NCI-H2196 (cell line): ENCODE data around the gene TBL1XR1.
A peak's percentile ranks its signal among the peaks of the same experiment; 100 is the strongest.

ENCODE experiments used
- DNase-seq: peaks from one replicate; lab custom pipeline; 2025; ENCODE audit not compliant: unreplicated experiment; lab: John Stamatoyannopoulos, UW

The TBL1XR1 gene

DNA sequence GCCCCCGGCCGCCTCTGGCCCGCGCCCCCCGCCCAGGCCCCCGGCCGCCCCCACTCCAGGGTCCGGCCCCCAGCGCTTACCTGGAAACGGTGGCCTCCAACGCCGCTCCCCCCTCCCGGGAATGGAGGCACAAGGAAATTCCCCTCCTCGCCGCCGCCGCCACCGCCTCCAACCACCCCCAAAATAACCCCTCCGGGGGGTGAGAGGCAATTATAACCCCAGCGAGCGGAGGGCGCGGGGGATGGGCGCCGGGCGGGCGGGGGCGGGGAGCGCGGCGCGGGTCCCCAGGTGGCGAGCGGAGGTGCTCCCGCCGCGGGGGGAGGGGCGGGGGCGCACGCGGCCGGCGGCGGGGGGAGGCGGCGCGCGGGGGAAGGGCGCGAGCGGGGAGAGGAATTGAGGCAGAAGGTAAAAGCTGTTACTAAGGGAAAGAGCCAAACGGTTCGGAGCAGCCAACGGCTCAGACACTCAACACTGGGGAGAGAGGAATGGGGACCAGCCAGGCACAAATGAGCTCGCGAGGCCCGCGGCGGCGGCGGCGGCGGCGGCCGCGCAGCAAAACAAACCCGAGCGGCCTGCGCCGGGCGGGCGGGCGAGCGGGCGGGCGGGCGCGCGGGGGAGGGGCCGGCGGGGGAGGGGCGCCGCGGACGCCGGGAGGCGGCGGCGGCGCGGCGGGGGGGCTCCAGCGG lies at the start of gene TBL1XR1:
Gene TBL1XR1 (minus strand): TSS at position 442 of the 686 bp plus-strand sequence. CDS start 132,505 bp downstream, outside the sequence.
- DNase-seq, result peak; percentile 98

DNA sequence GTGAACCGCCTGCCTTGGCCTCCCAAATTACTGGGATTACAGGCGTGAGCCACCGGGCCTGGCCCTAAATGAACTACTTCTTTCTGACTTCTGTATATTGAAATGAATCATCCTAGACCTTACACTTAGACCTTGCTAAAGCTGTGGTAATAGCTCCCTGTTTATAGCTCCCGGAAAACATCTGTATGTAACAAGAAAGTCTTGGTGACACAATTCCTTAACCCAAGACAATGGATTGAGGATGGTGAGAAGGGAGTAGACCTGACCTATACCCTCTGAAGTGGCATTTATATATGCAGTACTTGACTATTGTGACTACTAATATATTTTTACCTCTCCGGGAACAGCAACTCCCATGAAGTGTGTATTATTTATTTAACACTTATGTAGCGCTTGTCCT lies 48.0 kb upstream of the TBL1XR1 start:
- no peak for DNase-seq

DNA sequence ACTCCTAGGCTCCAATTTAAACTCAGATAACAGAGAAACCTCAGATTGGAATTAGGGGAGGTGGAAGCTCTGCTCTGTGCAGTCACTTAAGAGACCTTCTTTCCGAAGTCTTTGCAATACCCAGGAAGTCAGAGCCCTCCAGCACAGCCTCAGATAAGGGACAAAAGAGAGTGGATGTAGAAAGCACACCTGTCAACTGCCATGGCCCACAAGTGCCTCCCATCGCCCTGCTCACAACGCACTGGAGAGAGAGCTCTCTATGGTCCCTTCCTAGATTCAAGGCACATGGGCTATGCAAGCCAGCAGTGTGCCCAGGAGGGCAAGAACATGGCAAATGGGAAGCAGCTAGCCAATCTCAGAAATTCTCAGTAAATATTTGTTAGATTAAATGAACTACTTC lies 47.3 kb upstream of the TBL1XR1 start:
- no peak for DNase-seq

DNA sequence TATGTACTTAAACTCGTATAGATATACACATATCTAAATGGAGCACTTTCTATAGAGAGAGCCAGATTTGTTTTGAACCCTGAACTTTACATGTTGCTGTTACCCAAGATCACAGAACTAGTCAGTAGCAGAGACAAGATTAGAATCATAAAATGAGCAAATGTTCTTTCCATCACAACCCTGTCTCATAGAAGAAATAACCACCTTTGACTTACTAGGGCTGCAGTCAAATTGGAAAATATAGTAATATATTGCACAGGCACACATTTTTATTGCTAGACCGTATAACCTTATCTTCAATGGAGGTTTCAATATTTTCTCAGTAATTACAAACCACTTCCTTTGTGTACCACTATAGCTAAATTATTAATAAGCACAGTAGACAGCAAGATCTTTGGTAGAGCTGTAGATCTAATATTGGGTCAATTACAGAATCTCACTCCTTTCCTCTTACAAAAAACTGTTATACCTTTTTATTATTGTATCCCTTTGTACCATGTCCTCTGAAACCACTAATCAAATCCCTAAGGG lies 41.5 kb upstream of the TBL1XR1 start:
- no peak for DNase-seq

DNA sequence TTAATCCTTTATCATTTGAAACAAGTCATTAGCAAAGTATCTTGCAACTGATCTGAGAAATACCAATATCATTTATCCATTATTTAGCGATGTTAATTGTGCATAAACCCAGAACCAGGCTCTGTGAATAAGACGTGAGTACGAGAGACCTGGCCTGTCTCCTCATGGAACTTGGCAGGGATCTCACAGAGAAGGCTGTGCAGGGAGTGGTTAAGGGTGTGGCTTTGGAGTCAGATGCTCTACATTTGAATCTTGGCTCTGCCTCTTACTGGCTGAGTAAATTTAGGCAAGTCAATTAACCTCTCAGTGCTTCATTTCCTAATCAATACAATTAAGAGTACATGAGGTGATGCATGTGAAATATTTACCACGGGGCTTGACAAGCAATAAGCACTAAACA lies 39.9 kb upstream of the TBL1XR1 start:
- DNase-seq, result no peak

DNA sequence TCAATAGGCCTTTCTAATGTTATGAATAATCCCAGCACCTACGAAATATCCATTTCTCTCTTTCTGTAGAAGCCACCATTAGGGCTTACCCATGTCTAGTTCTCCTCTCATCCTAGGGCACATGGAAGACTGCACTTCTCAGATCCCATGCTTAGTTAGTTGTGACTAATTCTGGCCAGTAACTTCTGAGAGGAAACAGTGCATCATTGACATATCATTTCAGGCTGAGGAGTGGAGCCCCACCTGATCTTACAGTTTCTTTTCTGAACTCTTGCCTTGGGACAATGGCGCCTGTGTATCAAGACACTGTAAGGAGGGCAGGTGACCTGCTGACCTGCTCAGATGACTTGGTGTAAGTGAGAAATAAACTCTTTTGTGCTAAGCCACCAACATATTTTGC lies 39.4 kb upstream of the TBL1XR1 start:
- no peak for DNase-seq

DNA sequence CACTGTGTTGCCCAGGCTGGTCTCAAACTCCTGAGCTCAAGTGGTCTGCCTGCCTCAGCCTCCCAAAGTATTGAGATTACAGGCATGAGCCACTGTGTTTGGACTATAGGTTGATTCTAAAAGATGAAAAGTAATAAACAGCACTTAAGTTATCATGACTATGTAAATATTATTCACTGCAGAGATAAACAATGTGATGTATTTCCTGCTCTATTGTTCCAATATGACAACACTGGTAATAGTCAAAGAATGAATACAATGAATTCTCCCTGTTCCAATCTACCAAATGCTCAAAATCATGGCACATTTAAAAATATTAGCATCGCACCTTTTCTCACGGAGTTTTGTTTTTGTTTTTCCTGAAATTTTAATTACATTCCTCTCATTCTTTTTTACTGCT lies 36.8 kb upstream of the TBL1XR1 start:
- no peak for DNase-seq

DNA sequence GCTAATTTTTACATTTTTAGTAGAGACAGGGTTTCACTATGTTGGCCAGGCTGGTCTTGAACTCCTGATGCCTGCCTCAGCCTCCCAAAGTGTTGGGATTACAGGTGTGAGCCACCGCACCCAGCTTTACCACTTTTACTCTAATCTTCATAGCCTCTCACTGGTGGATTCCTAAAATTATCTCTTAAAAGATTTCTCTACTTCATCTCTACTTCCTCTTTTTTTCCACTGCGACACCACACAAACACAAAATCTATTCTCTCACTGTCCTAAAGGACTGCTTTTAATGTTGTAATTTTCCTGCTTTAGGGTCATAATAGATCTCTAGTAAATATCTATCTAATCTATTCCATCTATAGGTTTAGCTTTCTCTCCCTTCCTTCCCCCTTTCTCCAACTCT lies 34.0 kb upstream of the TBL1XR1 start:
- no peak for DNase-seq

DNA sequence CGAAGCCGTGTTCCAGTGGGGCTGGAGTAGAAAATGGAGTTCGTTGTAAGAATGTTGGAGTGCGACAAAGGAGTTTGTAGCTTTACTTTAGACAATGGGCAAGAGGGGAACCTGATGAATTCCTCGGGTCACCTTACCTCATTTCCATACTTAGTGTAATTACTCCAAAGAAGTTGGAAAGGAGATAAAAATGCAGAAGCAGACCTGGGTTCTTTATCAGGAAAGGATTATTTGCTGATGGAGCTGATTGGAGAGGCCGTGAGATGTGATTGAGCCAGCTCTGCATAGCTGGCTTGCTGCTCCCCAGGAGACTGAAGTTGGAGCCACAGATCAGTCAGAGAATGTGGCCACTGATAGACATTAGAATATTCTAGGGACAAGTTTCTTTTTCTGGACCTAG lies 33.4 kb upstream of the TBL1XR1 start:
- no peak for DNase-seq

DNA sequence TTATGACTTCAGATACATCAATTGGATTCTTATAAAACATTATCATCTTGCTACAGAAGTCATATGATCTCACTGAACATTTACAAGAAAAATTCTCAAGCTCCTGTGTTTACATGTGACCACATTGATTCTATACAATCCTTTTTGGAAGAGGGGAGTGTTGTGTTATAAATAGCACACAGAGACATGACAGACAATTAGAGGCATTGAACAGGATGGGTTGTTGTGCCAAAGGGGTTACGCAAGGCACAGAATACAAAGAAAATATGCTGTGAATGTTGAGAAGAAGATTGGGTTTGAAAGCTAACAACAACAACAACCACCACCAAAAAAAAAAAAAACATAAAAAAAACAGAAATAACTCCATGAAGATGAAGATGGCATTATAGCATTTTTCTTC lies 32.5 kb upstream of the TBL1XR1 start:
- DNase-seq, result no peak

DNA sequence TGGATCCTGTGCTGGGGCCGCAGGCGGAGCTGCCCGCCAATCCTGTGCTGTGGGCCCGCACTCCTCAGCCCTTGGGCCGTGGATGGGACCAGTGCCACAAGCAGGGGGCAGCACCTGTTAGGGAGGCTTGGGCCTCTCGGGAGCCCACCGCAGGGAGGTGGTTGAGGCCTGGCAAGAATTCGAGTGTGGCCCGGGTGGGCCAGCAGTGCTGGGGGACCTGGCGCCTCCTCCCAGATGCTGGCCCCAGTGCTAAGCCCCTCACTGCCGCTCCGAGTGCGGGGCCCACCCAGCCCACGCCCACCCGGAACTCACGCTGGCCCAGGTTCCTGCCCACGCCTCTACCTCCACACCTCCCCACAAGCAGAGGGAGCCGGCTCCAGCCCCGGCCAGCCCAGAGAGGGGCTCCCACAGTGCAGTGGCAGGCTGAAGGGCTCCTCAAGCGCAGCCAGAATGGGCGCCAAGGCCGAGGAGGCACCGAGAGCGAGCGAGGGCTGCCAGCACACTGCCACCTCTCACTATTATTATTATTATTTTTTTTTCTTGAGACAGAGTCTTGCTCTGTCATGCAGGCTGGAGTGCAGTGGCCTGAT lies 31.4 kb upstream of the TBL1XR1 start:
- DNase-seq, result no peak

DNA sequence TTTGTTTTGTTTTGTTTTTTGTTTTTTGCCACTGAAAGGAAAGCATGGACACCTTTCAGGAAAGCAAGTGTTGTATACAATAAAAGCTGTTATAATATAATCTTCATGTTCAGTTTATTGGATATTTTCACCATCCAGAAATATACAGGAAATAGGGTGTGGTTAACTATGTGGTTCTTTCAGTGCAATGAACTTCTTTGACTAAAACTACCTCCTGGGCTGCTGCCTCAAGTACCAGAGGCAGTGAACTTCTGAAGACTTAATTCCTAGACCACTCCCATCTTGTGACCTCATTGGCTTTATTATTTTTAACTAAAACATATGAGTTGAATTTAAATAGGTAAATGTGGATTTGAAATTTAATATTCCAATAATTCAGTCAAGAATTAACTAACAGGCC lies 27.1 kb upstream of the TBL1XR1 start:
- no peak for DNase-seq

DNA sequence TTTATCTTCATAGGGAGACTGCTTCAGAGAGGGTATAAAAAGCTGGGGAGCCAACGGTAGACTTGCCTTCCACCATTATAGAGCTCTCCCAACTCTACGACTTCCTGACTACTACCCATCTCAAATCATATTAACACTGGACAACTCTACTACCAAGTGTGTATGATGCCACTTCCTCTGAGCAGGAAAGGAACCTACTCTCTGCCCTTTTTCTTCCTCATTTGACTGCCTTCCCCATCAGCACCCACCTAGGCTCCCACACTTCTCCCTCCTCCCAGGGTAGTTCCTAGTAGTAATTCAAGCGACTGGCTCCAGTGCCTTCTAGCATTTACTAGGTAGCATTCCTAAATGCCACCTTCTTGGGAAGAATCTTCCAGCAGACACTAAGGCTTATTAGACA lies 24.5 kb upstream of the TBL1XR1 start:
- no peak for DNase-seq

DNA sequence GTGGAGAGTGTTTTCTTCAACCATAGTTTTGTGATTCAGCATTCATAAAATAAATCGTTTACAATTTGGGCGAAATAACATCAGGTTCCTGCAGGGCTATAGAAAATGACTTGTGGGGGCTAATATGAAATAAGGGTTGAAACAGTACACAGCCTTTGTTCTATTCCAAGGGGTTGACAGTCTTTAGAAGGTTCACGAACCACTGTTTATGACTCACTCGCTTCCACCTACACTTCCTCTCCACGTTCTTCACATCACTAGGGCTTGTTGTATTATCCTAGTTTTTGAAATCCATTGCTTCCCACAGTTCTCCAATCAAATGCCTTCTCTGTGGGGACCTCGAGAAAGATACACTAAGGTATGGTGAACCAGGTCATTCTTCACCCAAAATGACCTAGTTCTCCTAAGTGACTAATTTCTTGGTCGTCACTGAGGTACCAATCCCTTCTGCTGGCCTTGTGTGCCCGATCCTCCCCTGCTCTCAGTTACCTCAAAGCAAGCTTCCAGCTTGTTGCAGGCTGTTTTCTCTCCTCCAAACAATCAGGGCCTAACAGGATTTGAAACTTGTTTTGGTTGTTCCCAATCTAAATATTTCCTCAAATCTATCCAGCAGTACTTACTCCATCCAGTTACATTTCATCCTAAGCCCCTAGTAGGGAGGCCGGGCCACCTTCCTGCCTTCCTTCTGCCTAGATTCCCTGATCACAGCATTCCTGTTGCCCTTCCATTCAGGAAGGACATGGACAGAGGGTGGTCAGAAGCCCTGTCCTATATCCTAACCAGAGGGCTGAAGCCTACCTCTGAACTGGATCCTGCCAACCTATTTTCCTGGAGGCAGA lies 23.1 kb upstream of the TBL1XR1 start:
- DNase-seq, result no peak

DNA sequence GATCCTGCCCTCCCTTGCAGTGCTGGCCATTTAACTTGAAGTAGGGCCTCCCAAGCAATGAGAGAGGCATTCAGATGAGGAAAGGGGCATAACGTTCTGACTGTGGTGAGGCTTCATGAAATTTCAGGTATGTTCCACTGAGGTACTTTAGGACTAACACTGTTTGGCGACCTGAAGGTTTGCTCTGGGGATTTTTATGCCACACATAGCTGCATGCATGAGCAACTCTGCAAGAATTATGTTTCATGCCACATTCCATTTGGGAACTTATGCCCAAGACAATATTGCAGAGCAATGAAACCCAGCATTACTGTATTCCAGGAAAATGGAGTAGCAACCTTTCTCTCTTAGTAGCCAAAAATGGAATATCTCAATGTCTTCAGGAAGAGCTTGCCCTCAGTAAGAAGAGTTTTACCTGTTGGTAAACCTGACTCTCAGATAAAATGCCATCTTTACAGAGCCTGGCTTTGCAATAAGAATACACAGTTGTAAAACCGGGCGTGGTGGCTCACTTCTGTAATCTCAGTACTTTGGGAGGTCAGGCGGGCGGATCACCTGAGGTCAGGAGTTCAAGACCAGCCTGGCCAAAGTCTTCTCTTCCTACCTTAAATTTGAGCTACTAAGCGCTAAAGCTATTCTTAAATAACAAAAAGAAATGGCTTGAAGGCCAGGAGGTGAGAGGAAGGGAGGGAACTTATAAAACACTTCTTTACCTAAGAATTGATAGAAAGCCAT lies 16.7 kb upstream of the TBL1XR1 start:
- DNase-seq, result no peak

DNA sequence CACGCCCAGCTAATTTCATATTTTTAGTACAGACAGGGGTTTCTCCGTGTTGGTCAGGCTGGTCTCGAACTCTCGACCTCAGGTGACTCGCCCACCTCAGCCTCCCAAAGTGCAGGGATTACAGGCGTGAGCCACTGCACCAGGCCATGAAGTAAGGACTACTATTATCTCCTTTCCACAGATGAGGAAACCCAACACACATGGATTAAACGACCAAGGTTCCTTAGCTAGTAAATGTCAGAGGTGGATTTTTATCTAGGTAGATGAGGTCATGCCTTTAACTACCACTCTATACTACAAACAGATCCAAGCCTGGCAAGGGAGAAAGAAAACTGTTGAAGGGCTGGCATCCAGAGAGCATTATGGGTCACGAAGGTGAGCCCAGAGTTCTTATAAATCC lies 15.5 kb upstream of the TBL1XR1 start:
- DNase-seq, result no peak

DNA sequence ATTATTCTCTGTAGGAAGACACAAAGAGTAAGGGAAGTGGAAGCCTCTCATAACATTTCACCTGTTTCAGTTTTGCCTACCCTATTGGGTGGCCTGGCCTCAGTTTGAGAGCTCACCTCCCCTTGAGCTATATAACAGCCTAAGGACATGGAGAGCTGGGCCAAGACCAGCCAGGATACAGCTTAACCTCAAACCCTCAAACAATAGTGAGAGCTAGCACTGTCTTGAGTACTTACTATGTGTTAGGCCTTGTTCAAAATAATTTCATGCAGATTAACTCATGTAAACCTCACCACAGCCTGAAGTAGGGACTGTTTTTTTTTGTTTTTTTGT lies 15.0 kb upstream of the TBL1XR1 start:
- peak; percentile 90 for DNase-seq

DNA sequence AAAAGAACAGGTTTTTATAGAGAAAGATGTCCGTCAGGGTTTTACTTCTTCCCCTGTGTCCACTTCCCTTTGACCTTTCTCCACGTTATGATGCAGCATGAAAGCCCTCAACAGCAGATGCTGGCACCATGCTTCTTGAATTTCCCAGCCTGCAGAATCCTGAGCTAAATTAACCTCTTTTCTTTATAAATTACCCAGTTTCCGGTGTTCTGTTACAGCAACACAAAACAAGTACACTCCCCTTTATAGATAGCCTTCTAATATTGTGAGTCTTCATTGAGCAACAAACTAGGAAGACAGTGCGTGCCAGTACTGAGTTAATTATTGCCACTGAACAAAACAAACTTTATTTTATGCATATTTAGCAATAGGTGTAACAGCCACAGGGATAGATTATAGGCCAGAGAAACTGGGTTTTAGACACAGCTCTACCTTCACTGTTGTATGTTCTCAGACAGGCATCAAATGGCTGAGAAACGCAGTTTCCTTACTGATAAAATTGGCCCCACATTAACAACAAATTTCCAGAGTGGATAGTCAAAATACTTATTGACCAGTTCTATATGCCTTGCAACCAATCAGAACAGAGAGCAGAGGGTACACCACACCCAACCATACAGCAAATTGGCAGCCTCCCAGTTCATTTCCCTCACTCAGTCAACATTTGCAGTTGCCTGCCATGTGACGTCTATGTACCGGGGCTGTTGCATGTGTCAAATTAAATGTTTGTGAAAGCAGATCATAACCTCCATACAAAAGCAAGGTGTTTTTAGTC lies 14.4 kb upstream of the TBL1XR1 start:
- peak; percentile 90 for DNase-seq

DNA sequence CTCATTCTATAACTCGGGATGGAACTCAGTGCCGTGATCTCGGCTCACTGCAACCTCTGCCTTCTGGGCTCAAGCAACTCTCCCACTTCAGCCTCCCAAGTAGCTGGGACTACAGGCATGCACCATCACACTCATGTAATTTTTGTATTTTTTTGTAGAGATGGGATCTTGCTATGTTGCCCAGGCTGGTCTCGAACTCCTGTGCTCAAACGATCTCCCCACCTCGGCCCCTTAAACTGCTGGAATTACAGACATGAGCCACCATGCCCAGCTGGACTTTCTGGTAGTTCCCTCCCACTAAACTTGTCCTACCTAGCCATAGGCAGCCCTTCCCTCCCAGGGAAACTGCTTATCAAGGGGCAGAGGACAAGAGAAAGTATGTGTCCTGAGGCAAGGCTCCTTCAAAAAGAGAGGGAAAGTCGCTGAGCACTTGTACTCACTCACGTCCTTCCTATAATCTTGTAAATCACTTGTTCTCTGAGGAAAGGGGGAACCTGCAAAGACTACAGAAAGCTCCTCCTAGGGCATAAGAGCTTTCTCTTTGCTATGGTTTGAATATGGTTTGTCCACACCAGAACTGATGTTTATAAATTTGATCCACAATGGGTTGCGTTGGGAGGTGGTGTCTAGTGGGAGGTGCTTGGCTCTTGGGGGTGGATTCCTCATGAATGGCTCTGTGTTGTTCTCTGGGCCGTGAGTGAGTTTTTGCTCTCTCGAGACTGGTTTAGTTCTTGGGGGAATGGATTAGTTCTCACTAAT lies 13.6 kb upstream of the TBL1XR1 start:
- DNase-seq, result peak; percentile 77

DNA sequence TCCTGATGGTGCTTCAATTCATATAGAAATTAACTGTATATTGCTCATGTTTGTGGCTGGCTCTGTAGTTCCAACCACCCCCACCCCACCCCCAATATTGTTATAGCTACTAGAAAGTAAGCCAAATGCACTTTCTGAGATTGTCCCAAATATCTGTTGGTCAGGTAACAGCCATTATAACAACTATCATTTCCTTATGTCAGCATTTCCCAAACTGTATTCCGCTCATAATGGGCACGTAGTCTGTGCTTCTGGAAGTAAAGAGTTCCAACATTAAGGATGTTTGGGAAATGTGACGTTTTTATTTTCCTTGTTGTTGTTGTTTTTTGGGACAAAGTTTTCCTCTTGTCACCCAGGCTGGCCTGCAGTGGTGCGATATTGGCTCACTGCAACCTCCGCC lies 12.2 kb upstream of the TBL1XR1 start:
- DNase-seq, result no peak
